Type B pancreatic cell (in vitro differentiated cells): ENCODE data around the gene SLC25A24. TPM values are rescaled to one million over a fixed set of nuclear protein-coding genes. Genes with fewer than 3 reads are reported as not detected.
"Not testable (repeated sequence)": the region's sequence is repeated elsewhere in the genome, so short reads cannot be mapped to it uniquely, and the experiment has no call there.

Source experiments
- DNase-seq: peaks from one replicate; pipeline ENCODE4 v3.0.0; 2021; ENCODE audit warnings: mixed read lengths; ENCODE audit not compliant: unreplicated experiment; ENCODE audit errors: extremely low spot score
- H3K27ac Mint-ChIP-seq: 2 replicates; pipeline ENCODE4 v1.8.0; 2021; ENCODE audit warnings: mild to moderate bottlenecking, mixed read lengths
- H3K27me3 Mint-ChIP-seq: 2 replicates; pipeline ENCODE4 v1.8.0; 2021; ENCODE audit warnings: mixed read lengths
- H3K36me3 Mint-ChIP-seq: 2 replicates; pipeline ENCODE4 v1.8.0; 2021; ENCODE audit warnings: mixed read lengths
- H3K4me1 Mint-ChIP-seq: one replicate; pipeline ENCODE4 v1.8.0; 2021; ENCODE audit warnings: mixed read lengths; ENCODE audit not compliant: unreplicated experiment
- H3K4me3 Mint-ChIP-seq: 2 replicates; pipeline ENCODE4 v1.8.0; 2021; ENCODE audit warnings: mild to moderate bottlenecking, mixed read lengths
- H3K9me3 Mint-ChIP-seq: 2 replicates; pipeline ENCODE4 v1.8.0; 2021; ENCODE audit warnings: mixed read lengths
- total RNA-seq: library from RNA; stranded (reverse); gene quantifications from 2 replicates; pipeline ENCODE4 v1.2.1, GENCODE V29; 2021; ENCODE audit warnings: low replicate concordance
- TF ChIP-seq, protein P1 (sequence below): fragments of 200-600 bp; sonication (generic); conservative IDR thresholded peaks from 2 replicates; pipeline ENCODE4 v1.5.0; 2021; ENCODE audit warnings: antibody characterized with exemption, mild to moderate bottlenecking

The SLC25A24 gene
- total RNA-seq, 1 donor from 2014 or later, result 43.3 TPM

DNA sequence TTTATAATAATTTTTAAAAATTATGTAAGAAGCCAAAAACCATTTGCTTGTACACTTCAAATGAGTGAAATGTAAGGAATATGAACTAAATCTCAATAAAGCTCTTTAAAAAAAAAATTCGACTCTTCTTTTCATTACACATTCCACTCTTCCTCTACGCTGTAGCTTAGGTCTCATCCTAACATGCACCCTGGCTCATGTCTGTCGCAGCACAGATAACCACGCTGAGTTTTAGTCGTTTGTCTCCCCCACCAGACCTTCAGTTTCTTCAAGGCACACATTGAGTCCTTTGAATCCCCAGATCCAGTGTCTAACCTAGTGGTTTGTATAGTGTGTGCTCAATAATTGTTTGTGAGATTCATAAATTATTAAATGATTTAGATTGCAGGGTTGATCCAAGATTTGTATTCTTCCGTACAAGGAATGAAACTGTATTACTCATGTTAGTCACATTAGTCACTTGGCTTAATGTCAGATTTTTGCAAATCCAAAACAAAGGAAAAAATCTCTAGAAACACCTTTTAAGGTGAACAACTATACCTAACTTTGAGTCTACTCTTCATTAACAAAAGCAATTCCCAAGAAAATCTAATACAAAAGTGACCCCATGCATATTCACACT lies 57.3 kb downstream of the SLC25A24 start:
- no peaks in the 10 kb centered on the region for H3K27me3 Mint-ChIP-seq
- TF ChIP-seq, protein P1, sequence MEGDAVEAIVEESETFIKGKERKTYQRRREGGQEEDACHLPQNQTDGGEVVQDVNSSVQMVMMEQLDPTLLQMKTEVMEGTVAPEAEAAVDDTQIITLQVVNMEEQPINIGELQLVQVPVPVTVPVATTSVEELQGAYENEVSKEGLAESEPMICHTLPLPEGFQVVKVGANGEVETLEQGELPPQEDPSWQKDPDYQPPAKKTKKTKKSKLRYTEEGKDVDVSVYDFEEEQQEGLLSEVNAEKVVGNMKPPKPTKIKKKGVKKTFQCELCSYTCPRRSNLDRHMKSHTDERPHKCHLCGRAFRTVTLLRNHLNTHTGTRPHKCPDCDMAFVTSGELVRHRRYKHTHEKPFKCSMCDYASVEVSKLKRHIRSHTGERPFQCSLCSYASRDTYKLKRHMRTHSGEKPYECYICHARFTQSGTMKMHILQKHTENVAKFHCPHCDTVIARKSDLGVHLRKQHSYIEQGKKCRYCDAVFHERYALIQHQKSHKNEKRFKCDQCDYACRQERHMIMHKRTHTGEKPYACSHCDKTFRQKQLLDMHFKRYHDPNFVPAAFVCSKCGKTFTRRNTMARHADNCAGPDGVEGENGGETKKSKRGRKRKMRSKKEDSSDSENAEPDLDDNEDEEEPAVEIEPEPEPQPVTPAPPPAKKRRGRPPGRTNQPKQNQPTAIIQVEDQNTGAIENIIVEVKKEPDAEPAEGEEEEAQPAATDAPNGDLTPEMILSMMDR, result no peak
- no peak overlapping the region for H3K27ac Mint-ChIP-seq
- no peak overlapping the region for H3K4me3 Mint-ChIP-seq
- DNase-seq, result no peak
- peaks cover 84% of the 10 kb centered on the region for H3K36me3 Mint-ChIP-seq
- H3K9me3 Mint-ChIP-seq, result peaks cover 12% of the 10 kb centered on the region
- no peaks in the 10 kb centered on the region for H3K4me1 Mint-ChIP-seq

DNA sequence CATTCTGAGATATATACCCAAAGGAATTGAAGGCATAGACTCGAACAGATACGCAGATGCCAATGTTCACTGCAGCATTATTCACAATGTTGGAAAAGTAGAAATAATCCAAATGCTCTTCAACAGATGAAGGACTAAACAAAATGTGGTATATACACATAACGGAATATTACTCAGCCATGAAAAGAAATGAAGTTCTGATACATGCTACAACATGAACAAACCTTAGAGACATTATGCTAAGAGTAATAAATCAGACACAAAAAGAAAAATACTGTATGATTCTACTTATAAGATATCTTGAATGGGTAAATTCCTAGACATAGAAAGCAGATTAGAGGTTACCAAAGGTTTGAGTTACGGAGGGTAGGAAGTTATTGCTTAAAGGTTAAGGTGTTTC lies 57.9 kb downstream of the SLC25A24 start:
- Mint-ChIP-seq H3K27me3 (no peaks in the 10 kb centered on the region), H3K27ac (no peak overlapping the region), H3K4me1 (no peaks in the 10 kb centered on the region), H3K4me3 (no peak overlapping the region), H3K36me3 (peaks cover 80% of the 10 kb centered on the region), H3K9me3 (peaks cover 12% of the 10 kb centered on the region)
- TF ChIP-seq, protein P1, result no peak
- DNase-seq, result no peak

DNA sequence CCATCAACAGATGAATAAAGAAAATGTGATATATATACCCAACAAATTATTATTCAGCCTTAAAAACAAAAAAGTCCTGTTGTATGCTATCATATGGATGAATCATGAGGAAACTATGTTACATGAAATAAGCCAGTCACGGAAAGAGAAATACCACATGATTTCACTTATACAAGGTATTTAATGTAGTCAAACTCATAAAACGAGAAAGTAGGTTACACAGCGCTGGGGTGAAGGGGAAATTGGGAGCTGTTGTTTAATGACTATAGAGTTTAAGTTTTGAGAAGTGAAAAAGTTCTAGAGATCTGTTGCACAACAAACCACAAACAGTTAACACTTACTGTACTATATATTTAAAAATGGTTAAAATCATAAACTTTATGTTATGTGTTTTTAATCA lies 58.5 kb downstream of the SLC25A24 start:
- H3K4me1 Mint-ChIP-seq, result no peaks in the 10 kb centered on the region
- H3K36me3 Mint-ChIP-seq, result peaks cover 78% of the 10 kb centered on the region
- no peak overlapping the region for H3K27ac Mint-ChIP-seq
- no peak overlapping the region for H3K4me3 Mint-ChIP-seq
- no peak for DNase-seq
- H3K9me3 Mint-ChIP-seq, result peaks cover 12% of the 10 kb centered on the region
- TF ChIP-seq, protein P1, result no peak
- no peaks in the 10 kb centered on the region for H3K27me3 Mint-ChIP-seq

DNA sequence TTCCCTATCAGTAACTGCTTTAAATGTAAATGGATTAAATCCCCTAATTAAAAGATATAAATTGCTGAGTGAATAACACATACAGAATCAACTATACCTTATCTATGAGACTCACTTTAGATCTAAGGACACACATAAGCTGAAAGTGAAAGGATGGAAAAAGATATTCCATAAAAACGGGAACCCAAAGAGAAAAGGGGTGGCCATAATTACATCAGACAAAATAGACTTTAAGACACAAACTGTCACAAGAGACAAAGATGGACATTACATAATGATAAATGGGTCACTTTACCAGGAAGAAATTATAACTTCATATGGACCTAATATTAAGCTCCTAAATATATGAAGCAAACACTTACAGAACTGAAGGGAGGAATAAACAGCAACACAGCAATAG lies 59.2 kb downstream of the SLC25A24 start:
- Mint-ChIP-seq H3K27me3 (no peaks in the 10 kb centered on the region), H3K27ac (no peak overlapping the region), H3K4me3 (no peak overlapping the region), H3K9me3 (peaks cover 10% of the 10 kb centered on the region), H3K36me3 (peaks cover 74% of the 10 kb centered on the region), H3K4me1 (no peaks in the 10 kb centered on the region)
- TF ChIP-seq, protein P1, result no peak
- DNase-seq, result no peak

DNA sequence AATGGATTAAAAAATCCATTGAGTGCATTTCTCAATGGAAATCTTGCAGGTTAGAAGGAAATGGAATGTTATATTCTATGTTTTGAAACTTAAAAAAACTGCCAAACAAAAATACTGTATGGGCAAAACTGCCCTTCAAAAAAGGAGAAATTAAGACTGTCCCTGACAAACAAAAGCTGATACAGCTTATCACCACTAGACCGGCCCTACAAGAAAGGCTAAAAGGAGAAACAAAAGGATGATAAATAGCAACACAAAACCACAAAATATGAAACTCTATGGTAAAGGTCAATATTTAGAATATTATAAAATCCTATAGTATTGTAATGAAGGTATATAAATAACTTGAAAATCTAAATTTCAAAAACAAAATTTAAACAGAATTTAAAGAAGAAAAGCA lies 60.0 kb downstream of the SLC25A24 start:
- TF ChIP-seq, protein P1, result no peak
- no peaks in the 10 kb centered on the region for H3K4me1 Mint-ChIP-seq
- DNase-seq, result no peak
- H3K36me3 Mint-ChIP-seq, result peaks cover 71% of the 10 kb centered on the region
- no peak overlapping the region for H3K4me3 Mint-ChIP-seq
- H3K27ac Mint-ChIP-seq, result no peak overlapping the region
- H3K9me3 Mint-ChIP-seq, result peaks cover 8% of the 10 kb centered on the region
- no peaks in the 10 kb centered on the region for H3K27me3 Mint-ChIP-seq

DNA sequence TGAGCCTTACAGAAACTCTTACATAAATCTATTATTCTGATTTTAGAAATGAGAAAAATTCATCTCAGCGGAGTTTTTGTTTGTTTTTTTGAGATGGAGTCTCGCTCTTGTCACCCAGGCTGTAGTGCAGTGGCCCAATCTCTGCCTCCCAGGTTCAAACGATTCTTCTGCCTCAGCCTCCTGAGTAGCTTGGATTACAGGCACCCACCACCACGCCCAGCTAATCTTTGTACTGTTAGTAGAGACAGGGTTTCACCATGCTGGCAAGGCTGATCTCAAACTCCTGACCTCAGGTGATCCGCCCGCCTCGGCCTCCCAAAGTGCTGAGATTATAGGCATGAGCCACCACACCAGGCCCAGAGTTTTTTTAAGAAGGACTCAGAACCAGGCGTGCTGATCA lies 60.6 kb downstream of the SLC25A24 start:
- H3K36me3 Mint-ChIP-seq, result peaks cover 65% of the 10 kb centered on the region
- not testable (repeated sequence) for H3K27ac Mint-ChIP-seq, H3K27me3 Mint-ChIP-seq, H3K9me3 Mint-ChIP-seq, H3K4me1 Mint-ChIP-seq, DNase-seq, H3K4me3 Mint-ChIP-seq

DNA sequence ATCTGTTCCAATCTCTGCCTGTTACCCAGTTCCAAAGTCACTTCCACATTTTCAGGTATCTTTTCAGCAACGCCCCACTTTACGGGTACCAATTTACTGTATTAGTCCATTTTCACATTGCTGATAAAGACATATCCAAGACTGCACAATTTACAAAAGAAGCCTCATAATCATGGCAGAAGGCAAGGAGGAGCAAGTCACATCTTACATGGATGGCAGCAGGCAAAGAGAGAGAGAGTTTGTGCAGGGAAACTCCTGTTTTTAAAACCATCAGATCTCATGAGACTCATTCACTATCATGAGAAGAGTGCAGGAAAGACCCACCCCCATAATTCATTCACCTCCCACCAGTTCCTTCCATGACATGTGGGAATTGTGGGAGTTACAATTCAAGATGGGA lies 67.0 kb downstream of the SLC25A24 start:
- not testable (repeated sequence) for DNase-seq, H3K27me3 Mint-ChIP-seq, H3K27ac Mint-ChIP-seq, H3K4me3 Mint-ChIP-seq, H3K9me3 Mint-ChIP-seq, H3K4me1 Mint-ChIP-seq
- peaks cover 42% of the 10 kb centered on the region for H3K36me3 Mint-ChIP-seq

DNA sequence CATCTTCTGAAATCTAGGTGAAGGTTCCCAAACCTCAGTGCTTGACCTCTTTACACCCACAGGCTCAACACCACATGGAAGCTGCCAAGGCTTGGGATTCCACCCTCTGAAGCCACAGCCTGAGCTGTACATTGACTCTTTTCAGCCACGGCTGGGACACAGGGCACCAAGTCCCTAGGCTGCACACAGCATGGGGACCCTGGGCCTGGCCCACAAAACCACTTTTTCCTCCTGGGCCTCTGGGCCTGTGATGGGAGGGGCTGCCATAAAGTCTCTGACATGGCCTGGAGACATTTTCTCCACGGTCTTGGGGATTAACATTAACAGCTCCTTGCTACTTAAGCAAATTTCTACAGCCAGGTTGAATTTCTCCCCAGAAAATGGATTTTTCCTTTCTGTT lies 67.8 kb downstream of the SLC25A24 start:
- not testable (repeated sequence) for H3K4me3 Mint-ChIP-seq, H3K4me1 Mint-ChIP-seq, H3K9me3 Mint-ChIP-seq, H3K27me3 Mint-ChIP-seq, DNase-seq, H3K27ac Mint-ChIP-seq
- peaks cover 38% of the 10 kb centered on the region for H3K36me3 Mint-ChIP-seq

DNA sequence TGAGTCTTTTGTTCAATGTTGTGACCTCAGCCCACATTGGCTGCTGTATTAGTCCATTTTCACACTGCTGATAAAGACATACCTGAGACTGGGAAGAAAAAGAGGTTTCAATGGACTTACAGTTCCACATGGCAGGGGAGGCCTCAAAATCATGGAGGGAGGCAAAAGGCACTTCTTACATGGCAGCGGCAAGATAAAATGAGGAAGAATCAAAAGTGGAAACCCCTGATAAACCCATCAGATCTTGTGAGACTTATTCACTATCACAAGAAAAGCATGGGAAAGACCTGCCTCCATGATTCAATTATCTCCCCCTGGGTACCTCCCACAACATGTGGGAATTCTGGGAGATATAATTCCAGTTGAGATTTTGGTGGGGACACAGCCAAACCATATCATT lies 68.9 kb downstream of the SLC25A24 start:
- H3K27ac Mint-ChIP-seq, DNase-seq, H3K4me3 Mint-ChIP-seq, H3K9me3 Mint-ChIP-seq, H3K4me1 Mint-ChIP-seq, H3K27me3 Mint-ChIP-seq: not testable (repeated sequence)
- H3K36me3 Mint-ChIP-seq, result peaks cover 30% of the 10 kb centered on the region
